GM20000 (cell line): ENCODE results near the gene GOLGA1.

Experiments
- DNase-seq: peaks from one replicate; pipeline ENCODE4 v3.0.0; 2012; ENCODE audit warnings: low spot score
- CTCF ChIP-seq: IDR thresholded peaks from 2 replicates; pipeline ENCODE4 v1.5.1; 2012; ENCODE audit warnings: mild to moderate bottlenecking, control low read depth; ENCODE audit errors: extremely low read depth, missing control alignments

Gene GOLGA1

GRCh38 chr9:124873664-124874063 is 67.2 kb downstream of the GOLGA1 start:
- no peak for TF ChIP-seq CTCF

GRCh38 chr9:124871156-124871561 is 69.7 kb downstream of the GOLGA1 start:
- no peak for DNase-seq

More at GRCh38 chr9:124873664-124874063, 67.2 kb downstream of the GOLGA1 start:
- no peak for DNase-seq

GRCh38 chr9:124870723-124871122 is 70.2 kb downstream of the GOLGA1 start:
- DNase-seq: no peak
- TF ChIP-seq CTCF: no peak

More at GRCh38 chr9:124871156-124871561, 69.7 kb downstream of the GOLGA1 start:
- no peak for TF ChIP-seq CTCF

GRCh38 chr9:124869986-124870560 is 70.8 kb downstream of the GOLGA1 start:
- peak; percentile 79 for DNase-seq
- TF ChIP-seq CTCF: no peak

- TF ChIP-seq CTCF: no peak
- DNase-seq: no peak
Observed at GRCh38 chr9:124869466-124869985, 71.4 kb downstream of the GOLGA1 start.

GRCh38 chr9:124868511-124869465 is 72.1 kb downstream of the GOLGA1 start:
- peak; percentile 15 for TF ChIP-seq CTCF

GRCh38 chr9:124863371-124863871 is 77.5 kb downstream of the GOLGA1 start:
- TF ChIP-seq CTCF: no peak
- DNase-seq: no peak

More at GRCh38 chr9:124868511-124869465, 72.1 kb downstream of the GOLGA1 start:
- peak; percentile 97 for DNase-seq
